Ramos (cell line): ENCODE data around the gene SORCS2.

Source experiments
- in situ Hi-C: fragments of 300-500 bp; cut with MboI; formaldehyde crosslinking; loops from one replicate; pipeline ENCODE4 v1.14.3; 2022; ENCODE audit warnings: low sequenced_read_pairs; ENCODE audit not compliant: unreplicated experiment

The SORCS2 gene

GRCh38 chr4:7330811-7331681 lies 138.7 kb downstream of the SORCS2 start:
- in situ Hi-C loops, result no loop called here

- in situ Hi-C loops, result no loop called here
Measured at GRCh38 chr4:7331682-7332000, 139.3 kb downstream of the SORCS2 start.

GRCh38 chr4:7332216-7333023 lies 140.1 kb downstream of the SORCS2 start:
- in situ Hi-C loops, result no loop called here

GRCh38 chr4:7333024-7333780 lies 140.9 kb downstream of the SORCS2 start:
- in situ Hi-C loops, result no loop called here

GRCh38 chr4:7333801-7334421 lies 141.6 kb downstream of the SORCS2 start:
- in situ Hi-C loops, result no loop called here

- in situ Hi-C loops, result no loop called here
Measured at GRCh38 chr4:7334521-7335275, 142.4 kb downstream of the SORCS2 start.

GRCh38 chr4:7335344-7336066 lies 143.2 kb downstream of the SORCS2 start:
- in situ Hi-C loops, result no loop called here

- in situ Hi-C loops, result no loop called here
Measured at GRCh38 chr4:7336067-7336569, 143.8 kb downstream of the SORCS2 start.

- in situ Hi-C loops, result no loop called here
Measured at GRCh38 chr4:7336732-7337131, 144.4 kb downstream of the SORCS2 start.

- in situ Hi-C loops, result no loop called here
Measured at GRCh38 chr4:7337196-7338058, 145.1 kb downstream of the SORCS2 start.

- in situ Hi-C loops, result no loop called here
Measured at GRCh38 chr4:7338059-7338452, 145.7 kb downstream of the SORCS2 start.

GRCh38 chr4:7338876-7339623 lies 146.7 kb downstream of the SORCS2 start:
- in situ Hi-C loops, result no loop called here

GRCh38 chr4:7339751-7340552 lies 147.6 kb downstream of the SORCS2 start:
- in situ Hi-C loops, result no loop called here

- in situ Hi-C loops, result no loop called here
Measured at GRCh38 chr4:7340553-7341433, 148.5 kb downstream of the SORCS2 start.

GRCh38 chr4:7341491-7342222 lies 149.3 kb downstream of the SORCS2 start:
- in situ Hi-C loops, result no loop called here
